Measurements from ENCODE around the gene DRD4.

GRCh38 chr11:674406-674805 is 37.3 kb downstream of the DRD4 start:
- TF ChIP-seq SUZ12 (IDR thresholded peaks at IDR 0.05; ENCODE audit: unreplicated experiment) (no peak), ZNF217 (IDR thresholded peaks at IDR 0.05) (no peak), ZNF274 (IDR thresholded peaks at IDR 0.05; ENCODE audit: insufficient read depth, insufficient read length) (no peak), GABPA (IDR thresholded peaks at IDR 0.05; ENCODE audit: low read depth) (no peak), POLR2A (IDR thresholded peaks at IDR 0.05; ENCODE audit: low read depth, low read length) (no peak), FOXM1 (IDR thresholded peaks at IDR 0.05; ENCODE audit: low read depth, low read length) (no peak), SPI1 (IDR thresholded peaks at IDR 0.05; ENCODE audit: borderline replicate concordance, insufficient read depth, low read depth, low read length) (no peak), ZNF622 (IDR thresholded peaks at IDR 0.05) (no peak), TAF1 (IDR thresholded peaks at IDR 0.05; ENCODE audit: borderline replicate concordance, low read depth, low read length) (no peak), CHD2 (IDR thresholded peaks at IDR 0.05; ENCODE audit: borderline replicate concordance, low read depth, low read length) (no peak)
- TF ChIP-seq, protein P1, sequence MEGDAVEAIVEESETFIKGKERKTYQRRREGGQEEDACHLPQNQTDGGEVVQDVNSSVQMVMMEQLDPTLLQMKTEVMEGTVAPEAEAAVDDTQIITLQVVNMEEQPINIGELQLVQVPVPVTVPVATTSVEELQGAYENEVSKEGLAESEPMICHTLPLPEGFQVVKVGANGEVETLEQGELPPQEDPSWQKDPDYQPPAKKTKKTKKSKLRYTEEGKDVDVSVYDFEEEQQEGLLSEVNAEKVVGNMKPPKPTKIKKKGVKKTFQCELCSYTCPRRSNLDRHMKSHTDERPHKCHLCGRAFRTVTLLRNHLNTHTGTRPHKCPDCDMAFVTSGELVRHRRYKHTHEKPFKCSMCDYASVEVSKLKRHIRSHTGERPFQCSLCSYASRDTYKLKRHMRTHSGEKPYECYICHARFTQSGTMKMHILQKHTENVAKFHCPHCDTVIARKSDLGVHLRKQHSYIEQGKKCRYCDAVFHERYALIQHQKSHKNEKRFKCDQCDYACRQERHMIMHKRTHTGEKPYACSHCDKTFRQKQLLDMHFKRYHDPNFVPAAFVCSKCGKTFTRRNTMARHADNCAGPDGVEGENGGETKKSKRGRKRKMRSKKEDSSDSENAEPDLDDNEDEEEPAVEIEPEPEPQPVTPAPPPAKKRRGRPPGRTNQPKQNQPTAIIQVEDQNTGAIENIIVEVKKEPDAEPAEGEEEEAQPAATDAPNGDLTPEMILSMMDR (IDR thresholded peaks at IDR 0.05 in 2 of 3, conservative IDR thresholded peaks at IDR 0.05 in 1 of 3; ENCODE audit: control insufficient read depth in 2 of 3, extremely low read depth in 1 of 3, insufficient read depth in 1 of 3, low read depth in 3 of 3, low read length in 3 of 3) = no peak
